Endometrial microvascular endothelial cells (primary cell): ENCODE measurements around the gene TMC6. TPM values are rescaled to one million over a fixed set of nuclear protein-coding genes. Genes with fewer than 3 reads are reported as not detected.

ENCODE experiments used
- total RNA-seq: library from RNA; depleted of rRNA; stranded (reverse); fragments of >200 nt; gene quantifications from one replicate; pipeline ENCODE4 v1.2.3, GENCODE V29; 2015; ENCODE audit errors: inconsistent ontology term

The TMC6 gene
- total RNA-seq, 1 donor from 2014 or later = 30.3 TPM

Other genes starting within 250 kb of the TMC6 start
- gene TNRC6C, start 170.1 kb downstream of the TMC6 start, total RNA-seq = 2.7 TPM
- gene TMC8, start 2.0 kb upstream of the TMC6 start, total RNA-seq = not detected
- gene C17orf99, start 17.6 kb upstream of the TMC6 start, total RNA-seq = not detected
- gene SYNGR2, start 39.8 kb upstream of the TMC6 start, total RNA-seq = 37.4 TPM
- gene TK1, start 58.3 kb upstream of the TMC6 start, total RNA-seq = 139 TPM
- gene AFMID, start 58.6 kb upstream of the TMC6 start, total RNA-seq = 23.1 TPM
- gene BIRC5, start 85.5 kb upstream of the TMC6 start, total RNA-seq = 92.2 TPM
- not detected for gene TMEM235, start 102.9 kb upstream of the TMC6 start, total RNA-seq
- 32.7 TPM for gene SOCS3, start 231.3 kb upstream of the TMC6 start, total RNA-seq
- gene PGS1, start 249.9 kb upstream of the TMC6 start, total RNA-seq = 37.5 TPM